HG03066 (cell line): ENCODE results near the gene KRT85.

Experiments used
- ATAC-seq: cut with Tn5 transposase; IDR thresholded peaks from one replicate; pipeline ENCODE4 v1.9.1; 2021; ENCODE audit warnings: low read depth; ENCODE audit not compliant: unreplicated experiment

Gene KRT85

GRCh38 chr12:52395761-52396434 lies 28.6 kb upstream of the KRT85 start:
- ATAC-seq: no peak

GRCh38 chr12:52394836-52395405 lies 27.6 kb upstream of the KRT85 start:
- ATAC-seq: no peak

DNA sequence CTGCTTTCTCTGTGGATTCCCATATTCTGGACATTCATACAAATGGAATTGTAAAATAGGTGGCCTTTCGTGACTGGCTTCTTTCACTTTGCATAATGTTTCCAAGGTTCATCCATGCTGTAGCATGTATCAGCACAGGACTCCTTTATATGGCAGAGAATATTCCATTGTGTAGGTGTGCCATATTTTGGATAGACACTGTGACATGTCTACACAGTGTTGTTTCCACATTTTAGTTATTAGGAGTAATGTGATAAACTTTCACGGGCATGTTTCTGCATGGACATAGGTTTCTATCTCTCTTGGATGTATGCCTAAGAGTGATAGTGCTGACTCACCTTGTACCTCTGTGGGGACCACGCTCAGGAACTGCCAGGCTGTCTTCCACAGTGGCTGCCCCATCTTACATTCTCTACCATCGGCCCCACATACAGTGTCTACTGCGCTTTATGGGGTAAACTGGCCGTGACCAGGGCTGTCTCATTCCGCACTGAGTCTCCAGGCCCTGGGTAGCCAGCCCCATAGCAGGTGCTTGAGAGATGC lies 25.3 kb upstream of the KRT85 start:
- no peak for ATAC-seq

DNA sequence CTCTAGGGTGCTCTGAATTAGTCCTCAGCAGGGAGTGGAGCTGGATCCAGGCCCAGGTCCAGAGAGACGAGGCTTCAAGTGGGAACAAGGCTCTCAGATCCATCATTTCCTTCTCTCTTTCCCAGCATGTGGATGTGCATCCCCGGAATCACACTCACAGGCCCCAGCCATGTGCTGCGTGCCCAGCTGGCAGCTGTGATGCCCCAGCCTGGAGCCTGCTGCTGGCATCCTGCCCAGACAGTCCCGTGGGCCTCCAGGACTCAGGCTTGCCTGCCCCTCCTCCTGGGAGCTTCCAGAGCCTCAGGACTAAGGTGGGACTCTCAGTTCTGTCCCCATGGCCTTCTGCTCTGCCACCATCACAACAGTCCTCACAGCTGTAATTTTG lies 24.3 kb upstream of the KRT85 start:
- ATAC-seq: no peak

GRCh38 chr12:52390739-52391617 lies 23.7 kb upstream of the KRT85 start:
- no peak for ATAC-seq

- no peak for ATAC-seq
Measured at GRCh38 chr12:52389313-52390207, 22.3 kb upstream of the KRT85 start.

- ATAC-seq: no peak
Measured at GRCh38 chr12:52387859-52388258, 20.6 kb upstream of the KRT85 start.

GRCh38 chr12:52385226-52385702 lies 18.0 kb upstream of the KRT85 start, which contains the start of gene KRT84:
Gene KRT84 (minus strand): TSS chr12:52385652. CDS start chr12:52385585, 67 bp downstream.
- no peak for ATAC-seq

DNA sequence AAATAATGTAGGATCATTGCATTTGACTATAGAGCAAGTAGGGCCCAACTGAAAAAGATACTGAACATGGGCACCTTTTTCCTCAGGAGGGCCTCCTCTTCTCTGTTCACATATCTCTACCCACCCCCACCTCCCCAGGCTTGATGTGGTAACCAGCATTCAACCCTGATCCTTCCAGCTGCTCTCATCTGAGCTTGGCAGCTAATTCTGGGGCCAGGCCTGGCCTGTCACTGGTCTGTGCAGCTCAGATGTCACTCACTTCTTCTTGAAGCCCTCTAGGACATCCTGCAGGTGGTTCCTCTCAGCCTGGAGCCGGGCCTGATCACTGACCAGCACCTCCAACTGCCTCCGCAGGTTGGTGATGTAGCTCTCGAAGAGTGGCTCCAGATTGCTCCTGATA lies 16.1 kb upstream of the KRT85 start:
- no peak for ATAC-seq

DNA sequence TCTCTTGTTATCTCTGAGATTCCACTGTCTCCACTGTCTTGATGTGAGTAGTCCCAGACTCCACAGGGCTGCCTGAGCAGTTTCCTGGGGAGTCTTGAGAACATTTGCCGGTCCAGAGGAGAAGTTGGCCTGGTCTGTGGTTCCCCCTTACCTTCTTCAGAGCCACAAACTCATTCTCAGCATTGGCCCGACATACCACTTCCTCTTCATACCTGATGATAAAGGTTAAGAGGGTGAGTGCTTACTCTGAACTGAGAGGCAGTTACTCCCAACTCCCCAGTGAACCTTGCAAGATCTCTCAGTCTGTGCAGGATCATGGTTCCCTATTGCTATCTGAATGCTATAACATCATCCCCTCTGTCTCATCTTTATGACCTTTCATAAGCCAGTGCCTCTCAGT lies 15.6 kb upstream of the KRT85 start:
- no peak for ATAC-seq

- no peak for ATAC-seq
Measured at GRCh38 chr12:52381206-52381605, 13.9 kb upstream of the KRT85 start.

GRCh38 chr12:52380271-52380694 lies 13.0 kb upstream of the KRT85 start:
- ATAC-seq: no peak

GRCh38 chr12:52379536-52379935 lies 12.3 kb upstream of the KRT85 start:
- no peak for ATAC-seq

GRCh38 chr12:52378091-52378490 lies 10.8 kb upstream of the KRT85 start:
- ATAC-seq: no peak

GRCh38 chr12:52377266-52377665 lies 10.0 kb upstream of the KRT85 start:
- ATAC-seq: no peak

DNA sequence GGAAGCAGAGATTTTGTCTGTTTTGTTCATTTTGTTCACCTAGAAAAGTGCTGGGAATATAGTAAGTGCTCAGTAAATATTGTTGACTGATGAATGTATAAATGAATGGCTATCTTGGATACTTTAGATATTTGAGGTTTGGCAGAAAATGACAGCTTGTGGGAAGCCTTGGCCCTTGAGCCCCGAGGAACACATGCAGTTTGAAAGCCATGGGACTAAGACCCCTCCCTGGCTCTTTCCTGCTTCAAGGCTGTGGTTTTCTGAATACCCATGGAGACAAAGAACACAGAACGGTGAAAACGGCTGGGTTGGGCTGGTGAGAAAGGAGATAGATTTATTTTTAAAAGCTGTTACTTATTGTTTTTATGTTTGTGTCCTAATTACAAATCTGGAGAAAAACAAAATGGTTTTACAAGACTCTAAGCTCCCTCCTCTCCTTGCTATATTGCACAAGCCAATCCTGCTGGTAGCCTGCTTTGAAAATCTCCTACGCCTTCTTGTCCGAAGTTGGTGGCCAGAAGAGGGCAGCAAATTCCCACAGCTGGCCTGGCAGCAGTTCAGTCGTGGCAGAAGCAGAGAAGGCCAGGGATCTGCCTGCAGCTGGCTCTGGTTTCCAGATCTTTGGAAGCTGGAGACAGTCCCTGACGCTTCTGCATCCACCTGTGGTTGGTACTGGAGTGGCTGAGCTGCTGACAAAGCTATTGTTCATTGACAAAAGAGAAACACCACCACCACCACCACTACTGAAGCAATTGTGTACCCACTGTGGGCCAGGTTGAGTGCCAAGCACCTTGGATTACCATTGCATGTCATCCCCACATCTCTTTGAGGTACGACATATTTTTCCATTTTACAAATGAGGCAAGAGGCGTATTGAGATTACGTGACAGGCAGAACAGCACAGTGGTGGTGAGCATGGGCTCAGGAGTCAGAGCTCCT lies 5.2 kb upstream of the KRT85 start:
- ATAC-seq: no peak

DNA sequence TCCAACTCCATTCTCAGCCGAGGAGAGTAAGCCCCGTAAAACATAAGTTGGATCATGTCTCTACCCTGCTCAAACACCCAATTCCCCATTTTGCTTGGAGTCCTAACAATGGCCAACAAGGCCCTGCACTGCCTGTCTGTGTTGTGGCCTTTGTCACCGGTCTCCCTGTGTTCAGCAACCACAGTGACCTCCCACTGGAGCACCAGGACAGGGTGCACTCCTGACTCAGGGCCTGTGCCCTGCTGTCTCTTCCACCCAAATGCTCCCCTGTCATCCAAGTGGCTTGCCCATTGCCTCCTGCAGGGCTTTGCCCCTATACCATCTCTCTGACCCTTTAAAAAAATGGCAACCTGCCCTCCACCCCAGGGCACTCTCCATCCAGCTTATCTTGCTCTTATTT lies 4.4 kb upstream of the KRT85 start:
- no peak for ATAC-seq

- no peak for ATAC-seq
Measured at GRCh38 chr12:52370926-52371608, 3.8 kb upstream of the KRT85 start.
